SK-N-SH (cell line): ENCODE results near the gene GPR180. TPM values are rescaled to one million over a fixed set of nuclear protein-coding genes. Genes with fewer than 3 reads are reported as not detected.
A peak's percentile ranks its signal among the peaks of the same experiment; 100 is the strongest.

Source experiments
- CTCF ChIA-PET: fragments of 300-600, 350-600 bp; formaldehyde crosslinking; extraction: SDS; loops from one replicate; lab custom pipeline; 2021; lab: Yijun Ruan, JAX
- POLR2A ChIA-PET: fragments of 350-600 bp; sonication (Branson Sonifier 250); formaldehyde crosslinking; extraction: SDS; loops from one replicate; lab custom pipeline; 2020; ENCODE audit warnings: antibody characterized with exemption, inconsistent platforms; lab: Yijun Ruan, JAX
- DNase-seq: peaks from one replicate; pipeline ENCODE4 v3.0.0; 2012
- H2AFZ ChIP-seq: fragments of 200-600 bp; sonication (generic); 2 replicates; pipeline ENCODE4 v1.8.1; 2016; ENCODE audit warnings: antibody characterized with exemption, mild to moderate bottlenecking, low read depth
- H3F3A ChIP-seq: fragments of 200-600 bp; sonication (generic); replicated peaks from 2 replicates; pipeline ENCODE3; 2016; ENCODE audit warnings: antibody characterized with exemption, mild to moderate bottlenecking; ENCODE audit not compliant: insufficient read depth
- H3K27ac ChIP-seq, 2 experiments: fragments of 200-500 bp in 1 of 2; fragments of 200-600 bp in 1 of 2; sonication (Bioruptor generic) in 1 of 2; sonication (generic), shearing (Covaris generic) in 1 of 2; 2 replicates each; pipeline versions ENCODE4 v1.5.1 to v1.6.1; 2014 to 2016; ENCODE audit warnings: low read depth in 2 of 2, inconsistent platforms in 1 of 2, low read length in 1 of 2, mild to moderate bottlenecking in 1 of 2, mixed read lengths in 1 of 2
- H3K27me3 ChIP-seq: fragments of 200-600 bp; sonication (generic), shearing (Covaris generic); 2 replicates; pipeline ENCODE4 v1.6.1; 2016; ENCODE audit warnings: mixed run types; ENCODE audit not compliant: insufficient read depth
- H3K36me3 ChIP-seq, 2 experiments: fragments of 200-500 bp in 1 of 2; fragments of 200-600 bp in 1 of 2; sonication (Bioruptor generic) in 1 of 2; sonication (generic) in 1 of 2; replicated peaks in 1 of 2; 2 replicates each; pipeline versions ENCODE3 to v1.5.1; 2014 to 2016; ENCODE audit warnings: low read length in 1 of 2, mild to moderate bottlenecking in 1 of 2; ENCODE audit not compliant: insufficient read depth in 2 of 2, control insufficient read depth in 1 of 2
- H3K4me1 ChIP-seq, 2 experiments: fragments of 200-500 bp in 1 of 2; fragments of 200-600 bp in 1 of 2; sonication (Bioruptor generic) in 1 of 2; sonication (generic), shearing (Covaris generic) in 1 of 2; 2 replicates each; pipeline versions ENCODE4 v1.5.1 to v1.6.1; 2014 to 2016; ENCODE audit warnings: low read depth in 1 of 2, low read length in 1 of 2, mixed run types in 1 of 2; ENCODE audit not compliant: insufficient read depth in 2 of 2, control insufficient read depth in 1 of 2
- H3K4me2 ChIP-seq: fragments of 200-600 bp; sonication (generic), shearing (Covaris generic); 2 replicates; pipeline ENCODE4 v1.6.1; 2017; ENCODE audit warnings: mixed run types
- H3K4me3 ChIP-seq, 2 experiments: fragments of 200-500 bp in 1 of 2; fragments of 200-600 bp in 1 of 2; sonication (Bioruptor generic) in 1 of 2; sonication (generic), shearing (Covaris generic) in 1 of 2; 2 replicates each; pipeline versions ENCODE4 v1.5.1 to v1.8.1; 2014 to 2016; ENCODE audit warnings: low read depth in 2 of 2, inconsistent platforms in 1 of 2, low read length in 1 of 2, mild to moderate bottlenecking in 1 of 2, mixed read lengths in 1 of 2, moderate library complexity in 1 of 2
- H3K79me2 ChIP-seq: fragments of 200-600 bp; sonication (generic); 2 replicates; pipeline ENCODE4 v1.8.1; 2017; ENCODE audit warnings: mild to moderate bottlenecking; ENCODE audit not compliant: insufficient read depth
- H3K9ac ChIP-seq: fragments of 200-600 bp; sonication (generic); 2 replicates; pipeline ENCODE4 v1.6.1; 2017; ENCODE audit warnings: mixed run types
- H3K9me2 ChIP-seq: fragments of 200-600 bp; sonication (generic); 2 replicates; pipeline ENCODE4 v1.6.1; 2017; ENCODE audit warnings: mixed run types
- H3K9me3 ChIP-seq: fragments of 200-600 bp; sonication (generic); 2 replicates; pipeline ENCODE4 v1.6.1; 2017; ENCODE audit warnings: mixed run types, mild to moderate bottlenecking, moderate library complexity
- H4K20me1 ChIP-seq: fragments of 200-600 bp; sonication (generic); 2 replicates; pipeline ENCODE4 v1.6.1; 2017; ENCODE audit warnings: mild to moderate bottlenecking, mixed run types; ENCODE audit not compliant: insufficient read depth
- FOSL2 ChIP-seq: IDR thresholded peaks from 2 replicates; pipeline ENCODE4 v1.4.0; 2012; ENCODE audit warnings: low read depth, mild to moderate bottlenecking, moderate library complexity, borderline replicate concordance
- FOXJ3 ChIP-seq: sonication (generic); formaldehyde crosslinking; IDR thresholded peaks from 2 replicates; pipeline ENCODE4 v1.5.1; 2020; ENCODE audit warnings: mild to moderate bottlenecking, missing genetic modification reagents
- FOXM1 ChIP-seq: IDR thresholded peaks from 2 replicates; pipeline ENCODE4 v1.4.0; 2012; ENCODE audit warnings: low read depth, mild to moderate bottlenecking
- MEF2A ChIP-seq: IDR thresholded peaks from 2 replicates; pipeline ENCODE4 v1.4.0; 2012; ENCODE audit warnings: low read depth, borderline replicate concordance
- POLR2AphosphoS5 ChIP-seq: IDR thresholded peaks from 2 replicates; pipeline ENCODE4 v1.6.1; 2012; ENCODE audit warnings: low read depth, low read length
- RXRA ChIP-seq: IDR thresholded peaks from 2 replicates; pipeline ENCODE4 v1.4.0; 2012; ENCODE audit warnings: low read depth, mild to moderate bottlenecking, borderline replicate concordance
- SMC3 ChIP-seq: IDR thresholded peaks from 2 replicates; pipeline ENCODE4 v1.6.1; 2012; ENCODE audit warnings: low read depth, low read length, improper control_type of control experiment
- TAF1 ChIP-seq: IDR thresholded peaks from 2 replicates; pipeline ENCODE4 v1.6.1; 2012; ENCODE audit warnings: low read depth, mild to moderate bottlenecking, low read length, moderate library complexity, borderline replicate concordance
- TCF12 ChIP-seq: IDR thresholded peaks from 2 replicates; pipeline ENCODE4 v1.4.0; 2012
- TEAD4 ChIP-seq: IDR thresholded peaks from 2 replicates; pipeline ENCODE4 v1.4.0; 2012; ENCODE audit warnings: mild to moderate bottlenecking, borderline replicate concordance; ENCODE audit not compliant: insufficient read depth
- USF1 ChIP-seq: IDR thresholded peaks from 2 replicates; pipeline ENCODE4 v1.4.0; 2012; ENCODE audit warnings: low read depth, borderline replicate concordance
- YY1 ChIP-seq: IDR thresholded peaks from 2 replicates; pipeline ENCODE4 v1.4.0; 2012; ENCODE audit warnings: low read depth, mild to moderate bottlenecking
- WGBS: methylation state at CpG from one replicate; pipeline ENCODE4 v1.1.6; 2017; ENCODE audit warnings: low lambda C conversion rate; 5-methylcytosine and 5-hydroxymethylcytosine counted together
- polyA plus RNA-seq, 3 experiments: library from polyadenylated mRNA; depleted of rRNA; stranded (reverse); fragments of >200 nt; gene quantifications; 2 replicates each; pipeline ENCODE4 v1.2.3, GENCODE V29; 2012
- TF ChIP-seq, protein P1 (sequence below): IDR thresholded peaks from 2 replicates; pipeline ENCODE4; 2012
- TF ChIP-seq, protein P2 (sequence below): fragments of 200-600 bp; sonication (generic); IDR thresholded peaks from 2 replicates; pipeline ENCODE4 v1.6.1; 2017; ENCODE audit warnings: antibody characterized with exemption, mild to moderate bottlenecking, moderate library complexity
- TF ChIP-seq, protein P3 (sequence below): fragments of 150-350 bp; IDR thresholded peaks from 2 replicates; pipeline ENCODE4 v1.6.1; 2017; ENCODE audit warnings: antibody characterized with exemption, low read length, low read depth, borderline replicate concordance
- TF ChIP-seq, protein P4 (sequence below): IDR thresholded peaks from 2 replicates; pipeline ENCODE4 v1.4.0; 2012; ENCODE audit warnings: low read depth

The GPR180 gene
- polyA plus RNA-seq, 1 of the 3 experiments (the other 2 are of a cell fraction) = 1.8 TPM

DNA sequence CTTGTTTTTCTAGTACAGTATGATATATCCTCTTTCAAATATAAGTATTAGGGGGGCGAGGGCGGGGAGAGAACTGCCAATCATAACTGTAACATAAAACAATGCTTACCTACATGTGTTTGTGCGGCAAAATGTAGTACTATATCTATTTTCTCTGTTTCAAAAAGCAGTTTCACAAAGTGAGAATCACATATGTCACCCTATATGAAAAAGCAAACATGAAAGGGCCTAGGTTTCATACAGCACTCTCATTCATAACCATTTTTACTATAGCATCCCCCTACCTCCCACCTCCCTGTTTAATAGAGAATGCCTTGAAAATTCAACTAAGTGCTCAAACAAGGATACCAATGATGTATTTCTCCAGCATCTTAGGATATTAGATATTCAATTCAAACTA is 10.9 kb upstream of the GPR180 start:
- Histone ChIP-seq H3K79me2 (peaks cover 42% of the 10 kb centered on the region; the same call in 1 of the 2 replicates), H3K9me3 (no peaks in the 10 kb centered on the region), H3K27me3 (no peaks in the 10 kb centered on the region), H2AFZ (no peak overlapping the region), H3F3A (no peaks in the 10 kb centered on the region), H4K20me1 (no peaks in the 10 kb centered on the region), H3K27ac (no peak overlapping the region), H3K4me1 (peaks cover 0 to 11% of the 10 kb centered on the region in 2 experiments; a peak in 3 of 4 replicates), H3K36me3 (peaks cover 27 to 32% of the 10 kb centered on the region in 2 experiments), H3K9ac (no peak overlapping the region), H3K9me2 (no peaks in the 10 kb centered on the region), H3K4me3 (no peak overlapping the region), H3K4me2 (no peak overlapping the region)
- no peak for DNase-seq
- ChIA-PET CTCF (no interaction called here), POLR2A (no interaction called here)
- WGBS = 93% methylated on average over 3 of the region's 3 CpGs
- TF ChIP-seq FOXM1 (no peak), TCF12 (no peak), POLR2AphosphoS5 (no peak), FOXJ3 (CRISPR knock-in tag) (no peak), RXRA (no peak)
- TF ChIP-seq, protein P1, sequence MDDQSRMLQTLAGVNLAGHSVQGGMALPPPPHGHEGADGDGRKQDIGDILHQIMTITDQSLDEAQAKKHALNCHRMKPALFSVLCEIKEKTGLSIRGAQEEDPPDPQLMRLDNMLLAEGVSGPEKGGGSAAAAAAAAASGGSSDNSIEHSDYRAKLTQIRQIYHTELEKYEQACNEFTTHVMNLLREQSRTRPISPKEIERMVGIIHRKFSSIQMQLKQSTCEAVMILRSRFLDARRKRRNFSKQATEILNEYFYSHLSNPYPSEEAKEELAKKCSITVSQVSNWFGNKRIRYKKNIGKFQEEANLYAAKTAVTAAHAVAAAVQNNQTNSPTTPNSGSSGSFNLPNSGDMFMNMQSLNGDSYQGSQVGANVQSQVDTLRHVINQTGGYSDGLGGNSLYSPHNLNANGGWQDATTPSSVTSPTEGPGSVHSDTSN = no peak
- TF ChIP-seq, protein P2, sequence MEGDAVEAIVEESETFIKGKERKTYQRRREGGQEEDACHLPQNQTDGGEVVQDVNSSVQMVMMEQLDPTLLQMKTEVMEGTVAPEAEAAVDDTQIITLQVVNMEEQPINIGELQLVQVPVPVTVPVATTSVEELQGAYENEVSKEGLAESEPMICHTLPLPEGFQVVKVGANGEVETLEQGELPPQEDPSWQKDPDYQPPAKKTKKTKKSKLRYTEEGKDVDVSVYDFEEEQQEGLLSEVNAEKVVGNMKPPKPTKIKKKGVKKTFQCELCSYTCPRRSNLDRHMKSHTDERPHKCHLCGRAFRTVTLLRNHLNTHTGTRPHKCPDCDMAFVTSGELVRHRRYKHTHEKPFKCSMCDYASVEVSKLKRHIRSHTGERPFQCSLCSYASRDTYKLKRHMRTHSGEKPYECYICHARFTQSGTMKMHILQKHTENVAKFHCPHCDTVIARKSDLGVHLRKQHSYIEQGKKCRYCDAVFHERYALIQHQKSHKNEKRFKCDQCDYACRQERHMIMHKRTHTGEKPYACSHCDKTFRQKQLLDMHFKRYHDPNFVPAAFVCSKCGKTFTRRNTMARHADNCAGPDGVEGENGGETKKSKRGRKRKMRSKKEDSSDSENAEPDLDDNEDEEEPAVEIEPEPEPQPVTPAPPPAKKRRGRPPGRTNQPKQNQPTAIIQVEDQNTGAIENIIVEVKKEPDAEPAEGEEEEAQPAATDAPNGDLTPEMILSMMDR = no peak
- TF ChIP-seq, protein P3, sequence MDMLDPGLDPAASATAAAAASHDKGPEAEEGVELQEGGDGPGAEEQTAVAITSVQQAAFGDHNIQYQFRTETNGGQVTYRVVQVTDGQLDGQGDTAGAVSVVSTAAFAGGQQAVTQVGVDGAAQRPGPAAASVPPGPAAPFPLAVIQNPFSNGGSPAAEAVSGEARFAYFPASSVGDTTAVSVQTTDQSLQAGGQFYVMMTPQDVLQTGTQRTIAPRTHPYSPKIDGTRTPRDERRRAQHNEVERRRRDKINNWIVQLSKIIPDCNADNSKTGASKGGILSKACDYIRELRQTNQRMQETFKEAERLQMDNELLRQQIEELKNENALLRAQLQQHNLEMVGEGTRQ = no peak

GRCh38 chr13:94595001-94595949 is 6.4 kb upstream of the GPR180 start:
- Histone ChIP-seq H3K9me3 (no peaks in the 10 kb centered on the region), H3K9me2 (no peaks in the 10 kb centered on the region)
- TF ChIP-seq MEF2A = no peak
- no peak for TF ChIP-seq FOSL2
- TF ChIP-seq USF1 = no peak
- TF ChIP-seq, protein P4, sequence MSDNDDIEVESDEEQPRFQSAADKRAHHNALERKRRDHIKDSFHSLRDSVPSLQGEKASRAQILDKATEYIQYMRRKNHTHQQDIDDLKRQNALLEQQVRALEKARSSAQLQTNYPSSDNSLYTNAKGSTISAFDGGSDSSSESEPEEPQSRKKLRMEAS = no peak
- no peak for TF ChIP-seq TEAD4
- no peak for TF ChIP-seq TAF1
- no peak for TF ChIP-seq YY1
- no peak for TF ChIP-seq SMC3
- TF ChIP-seq, all 33 proteins: peak for 0
- H3K27me3 ChIP-seq = no peaks in the 10 kb centered on the region
- H3K79me2 ChIP-seq = peaks cover 44% of the 10 kb centered on the region; the same call in 1 of the 2 replicates
- H2AFZ ChIP-seq = peak overlapping the region; percentile 98
- peaks cover 0 to 14% of the 10 kb centered on the region in 2 experiments; a peak in 3 of 4 replicates for H3K4me1 ChIP-seq
- peak overlapping the region; percentile 55 to 87; a peak in 3 of 4 replicates for H3K27ac ChIP-seq
- no peaks in the 10 kb centered on the region for H3F3A ChIP-seq
- H3K36me3 ChIP-seq = peaks cover 18 to 20% of the 10 kb centered on the region in 2 experiments
- H3K4me3 ChIP-seq = peak overlapping the region; percentile 81 to 96
- CTCF ChIA-PET = interaction anchor here (0.8 to 1.8 kb wide), 3 partner anchors 19 to 160 kb away, joined by 3 to 4 read pairs (median 4); no protein-coding TSS in a partner anchor
- 14% methylated on average over 16 of the region's 16 CpGs for WGBS
- H4K20me1 ChIP-seq = no peaks in the 10 kb centered on the region
- POLR2A ChIA-PET = interaction anchor here (1.0 to 1.5 kb wide), 4 partner anchors 10 to 160 kb away, joined by 3 to 22 read pairs (median 6); no protein-coding TSS in a partner anchor
- DNase-seq = peak; percentile 29
- peak overlapping the region; percentile 84 for H3K9ac ChIP-seq
- H3K4me2 ChIP-seq = peak overlapping the region; percentile 83
